CD4-positive, alpha-beta T cell (primary cell): ENCODE results near the gene GPX1. TPM values are rescaled to one million over a fixed set of nuclear protein-coding genes. Genes with fewer than 3 reads are reported as not detected.

ENCODE experiments used
- ATAC-seq: fragments of 200-7000 bp; cut with Tn5 transposase; one replicate; pipeline ENCODE4 v1.10.0; 2022; ENCODE audit warnings: mild to moderate bottlenecking; ENCODE audit not compliant: poor library complexity
- CTCF ChIA-PET: fragments of 350-600 bp; sonication (Branson Sonifier 250); formaldehyde crosslinking; loops from one replicate; lab custom pipeline; 2021; ENCODE audit warnings: antibody characterized with exemption, inconsistent platforms; lab: Charles Lee
- POLR2A ChIA-PET: fragments of 350-600 bp; sonication (Branson Sonifier 250); formaldehyde crosslinking; loops from one replicate; lab custom pipeline; 2021; ENCODE audit warnings: antibody characterized with exemption, inconsistent platforms; lab: Charles Lee
- DNase-seq, 14 experiments: peaks; one replicate each; pipeline ENCODE4 v3.0.0-alpha.2; 2013 to 2020; ENCODE audit warnings: mixed read lengths in 2 of 14
- H3K27ac ChIP-seq, 2 donors: one replicate each; pipeline versions ENCODE4 v1.5.1 to v1.7.0; 2013; ENCODE audit warnings: low read length in 2 of 2, low read depth in 1 of 2, mild to moderate bottlenecking in 1 of 2
- H3K27me3 ChIP-seq, 2 experiments: 1 replicate in 1 of 2; 2 replicates in 1 of 2; pipeline versions ENCODE4 v1.6.1 to v1.7.0; 2013; ENCODE audit warnings: low read length in 2 of 2, control low read depth in 1 of 2, mild to moderate bottlenecking in 1 of 2, moderate library complexity in 1 of 2; ENCODE audit not compliant: insufficient read depth in 2 of 2, control insufficient read depth in 1 of 2
- H3K36me3 ChIP-seq: one replicate; pipeline ENCODE4 v1.6.1; 2013; ENCODE audit warnings: low read length, control low read depth; ENCODE audit not compliant: insufficient read depth
- H3K4me1 ChIP-seq: one replicate; pipeline ENCODE4 v1.6.1; 2013; ENCODE audit warnings: low read length, control low read depth; ENCODE audit not compliant: insufficient read depth
- H3K4me3 ChIP-seq: one replicate; pipeline ENCODE4 v1.5.1; 2013; ENCODE audit warnings: mild to moderate bottlenecking, low read length, moderate library complexity
- H3K9me3 ChIP-seq, 2 experiments: 1 replicate in 1 of 2; 2 replicates in 1 of 2; pipeline versions ENCODE4 v1.6.1 to v1.7.0; 2013; ENCODE audit warnings: low read length in 2 of 2, mild to moderate bottlenecking in 2 of 2, control low read depth in 1 of 2, moderate library complexity in 1 of 2; ENCODE audit not compliant: control insufficient read depth in 1 of 2, insufficient read depth in 1 of 2
- H3K27ac Mint-ChIP-seq: one replicate; pipeline ENCODE4 v1.8.0; 2020; ENCODE audit warnings: mixed read lengths
- H3K27me3 Mint-ChIP-seq: one replicate; pipeline ENCODE4 v1.8.0; 2021; ENCODE audit warnings: mixed read lengths
- H3K36me3 Mint-ChIP-seq: one replicate; pipeline ENCODE4 v1.8.0; 2021; ENCODE audit warnings: low read depth, mixed read lengths
- H3K4me1 Mint-ChIP-seq: one replicate; pipeline ENCODE4 v1.8.0; 2021; ENCODE audit warnings: low read depth, mixed read lengths
- H3K4me3 Mint-ChIP-seq: one replicate; pipeline ENCODE4 v1.8.0; 2020; ENCODE audit warnings: mild to moderate bottlenecking, mixed read lengths
- H3K9me3 Mint-ChIP-seq: one replicate; pipeline ENCODE4 v1.8.0; 2020; ENCODE audit warnings: mixed read lengths
- CTCF ChIP-seq: fragments of 200-600 bp; IDR thresholded peaks from one replicate; pipeline ENCODE4 v1.8.0; 2022; ENCODE audit warnings: antibody characterized with exemption, mild to moderate bottlenecking
- intact Hi-C, 2 experiments: fragments of 100-400 bp; cut with DNase I in 1 of 2; cut with micrococcal nuclease in 1 of 2; formaldehyde crosslinking; loops; one replicate each; pipeline versions ENCODE4 v1.15.1 to v1.9.0; 2023 to 2025; cut with DNase I, micrococcal nuclease
- total RNA-seq, 174 experiments: library from RNA in 2 of 174; stranded (reverse) in 2 of 174; gene quantifications; one replicate each; pipeline ENCODE4 v1.2.3 and lab custom pipeline; 2021 to 2026

GPX1 gene
- total RNA-seq, 2 experiments from 2014 or later, result 20.8 to 22.9 TPM

- H3K4me1 ChIP-seq, result peaks cover 63% of the 10 kb centered on the region
- H3K9me3 Mint-ChIP-seq, result no peaks in the 10 kb centered on the region
- peaks cover 69% of the 10 kb centered on the region for H3K4me1 Mint-ChIP-seq
- H3K36me3 Mint-ChIP-seq, result peaks cover 59% of the 10 kb centered on the region
- no peak for TF ChIP-seq CTCF
- no peak overlapping the region for H3K4me3 ChIP-seq
- no peaks in the 10 kb centered on the region for H3K9me3 ChIP-seq
- no peaks in the 10 kb centered on the region for H3K27me3 Mint-ChIP-seq
- no peak for DNase-seq
- intact Hi-C loops, result no loop called here
- H3K27ac ChIP-seq, result no peak overlapping the region
- H3K27ac Mint-ChIP-seq, result no peak overlapping the region
- H3K36me3 ChIP-seq, result peaks cover 22% of the 10 kb centered on the region
- no peak for ATAC-seq
- POLR2A ChIA-PET, result interaction anchor here (0.6 to 1.1 kb wide), 3 partner anchors 8 to 23 kb away, joined by 3 to 4 read pairs (median 3); partner anchors contain the start of genes RHOA and TCTA
- H3K27me3 ChIP-seq, result no peaks in the 10 kb centered on the region
- CTCF ChIA-PET, result interaction anchor here (0.7 kb wide), 1 partner anchor 443 kb away, joined by 3 read pairs; no protein-coding TSS in a partner anchor
- H3K4me3 Mint-ChIP-seq, result no peak overlapping the region
Observed at GRCh38 chr3:49403891-49404290, 45.7 kb upstream of the GPX1 start.

DNA sequence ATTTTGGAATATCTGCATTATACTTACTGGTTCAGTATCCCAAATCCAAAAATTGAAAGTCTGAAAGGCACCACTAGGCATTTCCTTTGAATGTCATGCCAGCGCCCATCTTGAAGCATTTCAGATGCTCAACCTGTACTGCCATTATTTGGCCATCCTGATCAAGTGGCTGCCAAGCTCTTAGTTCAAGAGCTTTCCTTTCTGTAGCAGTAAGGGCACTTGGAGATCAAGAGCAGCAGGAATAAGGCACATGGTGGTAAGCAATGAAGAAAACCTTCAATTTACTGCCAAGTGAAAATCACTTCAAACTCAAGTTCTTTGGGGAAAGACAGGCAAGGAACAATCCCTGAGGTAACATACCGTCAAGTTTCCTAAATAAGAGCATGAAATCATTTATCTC, 43.6 kb upstream of the GPX1 start:
- Mint-ChIP-seq H3K4me3 (no peak overlapping the region), H3K36me3 (peaks cover 66% of the 10 kb centered on the region), H3K9me3 (no peaks in the 10 kb centered on the region), H3K27me3 (no peaks in the 10 kb centered on the region), H3K27ac (peak overlapping the region; percentile 14), H3K4me1 (peaks cover 69% of the 10 kb centered on the region)
- Histone ChIP-seq H3K36me3 (peaks cover 30% of the 10 kb centered on the region), H3K4me1 (peaks cover 62% of the 10 kb centered on the region), H3K27me3 (no peaks in the 10 kb centered on the region), H3K4me3 (no peak overlapping the region), H3K9me3 (no peaks in the 10 kb centered on the region), H3K27ac (no peak overlapping the region)
- intact Hi-C loops, result loop anchor here in 1 of 2 experiments (1.0 kb wide), 1 partner anchor 12 kb away; no protein-coding TSS in a partner anchor
- no peak for DNase-seq
- ATAC-seq, result no peak
- ChIA-PET POLR2A (interaction anchor here (1.5 kb wide), 1 partner anchor 10 kb away, joined by 4 read pairs; no protein-coding TSS in a partner anchor), CTCF (no interaction called here)
- TF ChIP-seq CTCF, result no peak

- no peaks in the 10 kb centered on the region for H3K9me3 Mint-ChIP-seq
- Histone ChIP-seq H3K27me3 (no peaks in the 10 kb centered on the region), H3K9me3 (no peaks in the 10 kb centered on the region), H3K36me3 (peaks cover 45% of the 10 kb centered on the region), H3K27ac (no peak overlapping the region), H3K4me3 (no peak overlapping the region), H3K4me1 (peaks cover 70% of the 10 kb centered on the region)
- H3K27me3 Mint-ChIP-seq, result no peaks in the 10 kb centered on the region
- ATAC-seq, result no peak
- H3K36me3 Mint-ChIP-seq, result peaks cover 68% of the 10 kb centered on the region
- TF ChIP-seq CTCF, result no peak
- CTCF ChIA-PET, result interaction anchor here (0.7 to 1.3 kb wide), 3 partner anchors 9 to 50 kb away, joined by 3 to 4 read pairs (median 3); no protein-coding TSS in a partner anchor
- H3K27ac Mint-ChIP-seq, result peak overlapping the region; percentile 28
- intact Hi-C loops, result no loop called here
- peaks cover 70% of the 10 kb centered on the region for H3K4me1 Mint-ChIP-seq
- POLR2A ChIA-PET, result interaction anchor here (1.2 kb wide), 1 partner anchor 45 kb away, joined by 3 read pairs; no protein-coding TSS in a partner anchor
- no peak for DNase-seq
- H3K4me3 Mint-ChIP-seq, result no peak overlapping the region
Observed at GRCh38 chr3:49399461-49399860, 41.3 kb upstream of the GPX1 start.
